K562 (cell line): ENCODE results near the gene RALB. TPM values are rescaled to one million over a fixed set of nuclear protein-coding genes. Genes with fewer than 3 reads are reported as not detected.

Experiments
- ATAC-seq: fragments of 200-7000 bp; cut with Tn5 transposase; 3 replicates; pipeline ENCODE4 v1.9.1; 2020; ENCODE audit warnings: moderate library complexity
- BruUV-seq: library from RNA; stranded (reverse); fragments of 400-500 nt; replicated peaks from 2 replicates; lab custom pipeline; 2021; lab: Mats Ljungman, UMichigan
- CTCF ChIA-PET: fragments of 300-600 bp; formaldehyde crosslinking; extraction: SDS; loops from one replicate; lab custom pipeline; 2021; ENCODE audit warnings: low intra/inter-chr PET ratio; lab: Yijun Ruan, JAX
- POLR2A ChIA-PET: fragments of 300-600, 350-650 bp; sonication (Branson Sonifier 250); formaldehyde crosslinking; extraction: SDS; loops from one replicate; lab custom pipeline; 2021; ENCODE audit warnings: antibody characterized with exemption, inconsistent platforms; lab: Yijun Ruan, JAX
- DNase-seq, 4 experiments: peaks; one replicate each; pipeline versions ENCODE4 v3.0.0 to v3.0.0-alpha.2; 2011 to 2018; ENCODE audit warnings: low spot score in 3 of 4, mixed read lengths in 3 of 4; ENCODE audit errors: extremely low read depth in 1 of 4
- FAIRE-seq: peaks from 2 replicates; lab custom pipeline; 2011; peaks lifted over from hg19 to GRCh38; lab: Jason Lieb, UNC
- H2AFZ ChIP-seq: 2 replicates; pipeline ENCODE4 v1.6.0; 2011; ENCODE audit warnings: low read depth, low read length, control low read depth, inconsistent platforms
- H3K27ac ChIP-seq: fragments of 200-600 bp; 3 replicates; pipeline ENCODE4 v1.8.0; 2011; ENCODE audit warnings: low read depth, mild to moderate bottlenecking, control low read depth, inconsistent platforms, low read length, moderate library complexity, mixed read lengths; ENCODE audit errors: extremely low read depth
- H3K27me3 ChIP-seq, 2 experiments: fragments of 300-600 bp in 1 of 2; 2 replicates in 1 of 2; 3 replicates in 1 of 2; pipeline versions ENCODE4 v1.6.0 to v1.8.0; 2011; ENCODE audit warnings: inconsistent platforms in 2 of 2, low read length in 2 of 2, mild to moderate bottlenecking in 1 of 2, mixed read lengths in 1 of 2, moderate library complexity in 1 of 2; ENCODE audit not compliant: control insufficient read depth in 2 of 2, insufficient read depth in 2 of 2
- H3K36me3 ChIP-seq: fragments of 300-600 bp; 3 replicates; pipeline ENCODE4 v1.8.0; 2011; ENCODE audit warnings: mild to moderate bottlenecking, low read length, inconsistent platforms; ENCODE audit not compliant: control insufficient read depth, insufficient read depth
- H3K4me1 ChIP-seq, 2 experiments: fragments of 200-600 bp in 1 of 2; replicated peaks in 1 of 2; 2 replicates in 1 of 2; 3 replicates in 1 of 2; pipeline versions ENCODE4 v1.5.1 to v1.8.0; 2011; ENCODE audit warnings: inconsistent platforms in 2 of 2, low read length in 2 of 2, mild to moderate bottlenecking in 1 of 2, mixed read lengths in 1 of 2, moderate library complexity in 1 of 2; ENCODE audit not compliant: control insufficient read depth in 2 of 2, insufficient read depth in 2 of 2
- H3K4me2 ChIP-seq: 2 replicates; pipeline ENCODE4 v1.6.1; 2011; ENCODE audit warnings: low read length, control low read depth, inconsistent platforms, mixed read lengths; ENCODE audit not compliant: insufficient read depth
- H3K4me3 ChIP-seq: fragments of 200-600 bp; sonication (generic), shearing (Covaris generic); 2 replicates; pipeline ENCODE4 v1.5.1; 2016; ENCODE audit warnings: control low read depth, inconsistent platforms
- H3K79me2 ChIP-seq: fragments of 200-600 bp; 3 replicates; pipeline ENCODE4 v1.8.0; 2011; ENCODE audit warnings: low read length, inconsistent platforms; ENCODE audit not compliant: control insufficient read depth, insufficient read depth
- H3K9ac ChIP-seq, 2 experiments: 2 replicates each; pipeline versions ENCODE4 v1.6.0 to v1.6.1; 2011; ENCODE audit warnings: low read depth in 2 of 2, low read length in 2 of 2, control low read depth in 1 of 2, inconsistent platforms in 1 of 2, mild to moderate bottlenecking in 1 of 2, mixed read lengths in 1 of 2; ENCODE audit not compliant: insufficient read depth in 1 of 2
- H3K9me1 ChIP-seq: one replicate; pipeline ENCODE4 v1.6.0; 2011; ENCODE audit warnings: inconsistent platforms, mild to moderate bottlenecking, low read length, moderate library complexity; ENCODE audit not compliant: control insufficient read depth, insufficient read depth
- H3K9me3 ChIP-seq: replicated peaks from 2 replicates; pipeline ENCODE4 v1.5.1; 2011; ENCODE audit warnings: low read depth, low read length, inconsistent platforms; ENCODE audit not compliant: control insufficient read depth, insufficient read depth
- H4K20me1 ChIP-seq: replicated peaks from 2 replicates; pipeline ENCODE4 v1.6.1; 2011; ENCODE audit warnings: low read length, inconsistent platforms, mixed read lengths; ENCODE audit not compliant: control insufficient read depth, insufficient read depth
- CBFB ChIP-seq: sonication (generic); formaldehyde crosslinking; IDR thresholded peaks from 2 replicates; pipeline ENCODE4 v1.4.0; 2020; ENCODE audit warnings: mild to moderate bottlenecking, missing genetic modification reagents
- EZH2 ChIP-seq: IDR thresholded peaks from 2 replicates; pipeline ENCODE4 v1.6.1; 2012; ENCODE audit warnings: low read depth, mild to moderate bottlenecking, inconsistent platforms, low read length, borderline replicate concordance
- FOXA1 ChIP-seq: fragments of 450-650 bp; IDR thresholded peaks from 2 replicates; pipeline ENCODE4 v1.6.1; 2016; ENCODE audit warnings: mild to moderate bottlenecking, borderline replicate concordance
- FOXK1 ChIP-seq: sonication (generic); formaldehyde crosslinking; IDR thresholded peaks from 2 replicates; pipeline ENCODE4 v1.8.0; 2022; ENCODE audit warnings: missing genetic modification reagents, mild to moderate bottlenecking, borderline replicate concordance
- HSF4 ChIP-seq: fragments of 250-450 bp; sonication (Bioruptor Pico); IDR thresholded peaks from 2 replicates; pipeline ENCODE4 v2.1.2; 2022; ENCODE audit warnings: mild to moderate bottlenecking, moderate library complexity, borderline replicate concordance
- IFI16 ChIP-seq: fragments of 250-450 bp; sonication (Bioruptor Pico); IDR thresholded peaks from 2 replicates; pipeline ENCODE4 v2.1.2; 2022; ENCODE audit warnings: mild to moderate bottlenecking, inconsistent platforms
- MBD1 ChIP-seq: fragments of 250-450 bp; sonication (Bioruptor Pico); IDR thresholded peaks from 2 replicates; pipeline ENCODE4 v1.8.0; 2022; ENCODE audit warnings: inconsistent platforms
- MIER1 ChIP-seq: fragments of 450-650 bp; IDR thresholded peaks from 2 replicates; pipeline ENCODE4 v1.6.1; 2016; ENCODE audit warnings: antibody characterized with exemption, mild to moderate bottlenecking, low read depth
- SMAD1 ChIP-seq: fragments of 150-350 bp; IDR thresholded peaks from 2 replicates; pipeline ENCODE4 v1.6.1; 2014; ENCODE audit warnings: low read length, low read depth; ENCODE audit not compliant: partially characterized antibody
- SMAD2 ChIP-seq: fragments of 150-350 bp; IDR thresholded peaks from 2 replicates; pipeline ENCODE4 v1.6.1; 2014; ENCODE audit warnings: low read depth, mild to moderate bottlenecking, low read length
- SREBF1 ChIP-seq: fragments of 150-350 bp; IDR thresholded peaks from 2 replicates; pipeline ENCODE4 v1.6.1; 2014; ENCODE audit warnings: antibody characterized with exemption, low read depth, low read length, borderline replicate concordance
- TSC22D4 ChIP-seq: fragments of 450-650 bp; IDR thresholded peaks from 2 replicates; pipeline ENCODE4 v1.6.1; 2016; ENCODE audit warnings: missing genetic modification characterization, missing biosample characterization, control low read depth
- ZNF212 ChIP-seq: fragments of 450-650 bp; formaldehyde crosslinking; IDR thresholded peaks from 2 replicates; pipeline ENCODE4 v1.4.0; 2020; ENCODE audit warnings: mild to moderate bottlenecking
- ZNF561 ChIP-seq: fragments of 450-650 bp; formaldehyde crosslinking; conservative IDR thresholded peaks from 2 replicates; pipeline ENCODE4 v1.4.0; 2020; ENCODE audit warnings: mild to moderate bottlenecking, moderate library complexity
- ZNF583 ChIP-seq: fragments of 250-450 bp; sonication (Bioruptor Pico); IDR thresholded peaks from 2 replicates; pipeline ENCODE4 v1.4.0; 2020
- ZNF75A ChIP-seq: fragments of 450-650 bp; formaldehyde crosslinking; IDR thresholded peaks from 2 replicates; pipeline ENCODE4 v1.4.0; 2020; ENCODE audit warnings: mild to moderate bottlenecking
- WGBS: fragments of 100-300 bp; shearing (Covaris generic); methylation state at CpG from one replicate; pipeline ENCODE4 v1.1.6; 2016; ENCODE audit warnings: low coverage, mixed read lengths; ENCODE audit not compliant: insufficient coverage; ENCODE audit errors: missing lambda C conversion rate; 5-methylcytosine and 5-hydroxymethylcytosine counted together
- in situ Hi-C: fragments of 300-500 bp; cut with MboI; formaldehyde crosslinking; loops from 4 replicates; pipeline ENCODE4 v1.15.0; 2018; ENCODE audit warnings: inconsistent platforms, mixed read lengths
- intact Hi-C: fragments of 100-400 bp; cut with micrococcal nuclease; formaldehyde crosslinking; loops from 2 replicates; pipeline ENCODE4 v1.14.2; 2022
- polyA plus RNA-seq, 8 experiments: library from polyadenylated mRNA; depleted of rRNA in 4 of 8; stranded (reverse) in 5 of 8; unstranded in 3 of 8; fragments of >200 nt; fragmentation: Nextera tagmentation in 2 of 8; fragmentation: Illumina TruSeq in 1 of 8; extraction: Ambion mirVana in 2 of 8; extraction: Trizol in 1 of 8; gene quantifications; 2 replicates each; pipeline versions ENCODE4 v1.2.1 to v1.2.3, GENCODE V29; 2011 to 2014; ENCODE audit warnings: inconsistent platforms in 1 of 8, missing spikeins in 1 of 8
- total RNA-seq, 7 experiments: library from RNA; depleted of rRNA in 6 of 7; stranded (reverse); fragments of >200 nt in 6 of 7; fragmentation: Illumina TruSeq in 2 of 7; extraction: Trizol in 2 of 7; gene quantifications; 2 replicates each; pipeline versions ENCODE4 v1.2.1 to v1.2.3, GENCODE V29; 2011 to 2021; ENCODE audit warnings: low replicate concordance in 1 of 7
- TF ChIP-seq, protein P1 (sequence below), 2 experiments: fragments of 250-450 bp in 1 of 2; fragments of 450-650 bp in 1 of 2; sonication (Bioruptor Pico) in 1 of 2; IDR thresholded peaks; 2 replicates each; pipeline versions ENCODE4 v1.6.1 to v1.8.0; 2016 to 2021; ENCODE audit warnings: mild to moderate bottlenecking in 2 of 2, moderate library complexity in 2 of 2, missing compliant biosample characterization in 1 of 2, missing genetic modification characterization in 1 of 2
- TF ChIP-seq, protein P2 (sequence below), 2 experiments: fragments of 450-650 bp; IDR thresholded peaks; 2 replicates each; pipeline ENCODE4 v1.6.1; 2016

RALB gene
- total and polyA plus RNA-seq, 9 of the 15 experiments (the other 6 are each of a cell fraction or from before 2014, with no cell fraction given): 14.8 to 65.6 (median 38.4) TPM

DNA sequence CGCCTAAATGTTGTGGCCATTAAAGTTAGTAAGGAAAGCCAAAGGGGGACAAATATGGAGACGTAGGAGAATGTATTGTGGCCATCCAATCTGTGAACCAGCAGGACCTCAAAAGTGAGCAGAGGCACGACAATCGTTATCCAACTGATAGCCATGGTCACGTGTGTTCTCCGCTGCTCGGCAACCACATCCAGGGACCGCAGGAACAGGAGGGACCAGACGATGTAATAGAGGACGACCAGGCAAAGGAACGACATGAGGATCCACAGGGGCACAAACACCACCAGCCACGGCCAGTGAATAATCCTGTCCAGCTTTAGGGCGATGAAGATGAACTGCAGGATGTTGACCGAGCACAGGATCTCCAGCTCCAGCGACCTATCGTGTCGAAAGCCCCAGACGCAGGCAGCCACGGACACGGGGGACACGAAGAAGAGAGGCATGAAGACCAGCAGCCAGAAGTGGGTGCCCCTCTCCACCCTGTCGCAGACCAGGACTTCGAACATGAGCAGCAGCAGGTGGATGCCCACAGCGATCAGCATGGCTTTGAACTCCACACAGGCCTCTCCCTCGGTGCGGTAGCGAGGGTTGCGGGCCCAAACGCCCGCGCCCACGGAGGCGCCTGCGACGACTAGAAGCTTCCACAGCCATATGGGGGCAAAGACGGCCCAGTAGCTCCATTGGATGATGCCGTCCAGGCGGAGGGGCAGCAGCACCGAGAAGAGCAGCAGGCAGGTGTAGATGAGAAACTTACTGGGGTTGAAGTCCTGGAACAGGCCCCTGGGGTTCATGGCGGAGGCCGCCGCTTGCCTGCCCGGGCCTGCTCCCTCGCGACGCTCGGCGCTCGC lies 30.2 kb upstream of the RALB start:
- Histone ChIP-seq H3K4me3 (peak overlapping the region; percentile 59), H3K36me3 (peaks cover 33% of the 10 kb centered on the region), H4K20me1 (0 out of 2 replicates have a peak, but pooled peaks cover 3% of the 10 kb centered on the region), H3K9ac (peak overlapping the region; percentile 87 to 92), H3K27me3 (no peaks in the 10 kb centered on the region; a peak in 1 of 5 replicates), H3K27ac (peak overlapping the region; percentile 96), H3K9me3 (0 out of 2 replicates have a peak, but pooled peaks cover 2% of the 10 kb centered on the region), H3K9me1 (no peaks in the 10 kb centered on the region), H3K4me2 (peak overlapping the region; percentile 72), H3K4me1 (peaks cover 21 to 31% of the 10 kb centered on the region in 2 experiments), H3K79me2 (peaks cover 28% of the 10 kb centered on the region), H2AFZ (peak overlapping the region; percentile 94)
- ChIA-PET POLR2A (interaction anchor here (0.6 to 1.2 kb wide), 5 partner anchors 8 to 1479 kb away, joined by 3 to 5 read pairs (median 4); no protein-coding TSS in a partner anchor), CTCF (interaction anchor here (1.2 kb wide), 1 partner anchor 91 kb away, joined by 3 read pairs; no protein-coding TSS in a partner anchor)
- ATAC-seq: no peak
- peak; percentile 11 for FAIRE-seq
- BruUV-seq: no TSS peak
- no peak for DNase-seq
- in situ Hi-C loops (no loop called here), intact Hi-C loops (loop anchor here (1.0 kb wide), 1 partner anchor 30 kb away; the partner anchor contains the start of gene RALB)
- WGBS: 50% methylated on average over 49 of the region's 49 CpGs
- TF ChIP-seq MIER1: no peak
- TF ChIP-seq, protein P1, sequence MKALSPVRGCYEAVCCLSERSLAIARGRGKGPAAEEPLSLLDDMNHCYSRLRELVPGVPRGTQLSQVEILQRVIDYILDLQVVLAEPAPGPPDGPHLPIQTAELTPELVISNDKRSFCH (CRISPR knock-in tag; IDR thresholded peaks at IDR 0.05): no peak
- TF ChIP-seq, protein P1 (tag; IDR thresholded peaks at IDR 0.05): no peak
- TF ChIP-seq CBFB (CRISPR knock-in tag): no peak
- no peak for TF ChIP-seq SMAD1
- TF ChIP-seq HSF4 (CRISPR knock-in tag): no peak
- peak; percentile 80; the same call in 1 of the 2 replicates for TF ChIP-seq MBD1
- no peak for TF ChIP-seq EZH2
- no peak for TF ChIP-seq ZNF561 (CRISPR knock-in tag)
- 0 out of 2 replicates have a peak, but pooled peaks have one; percentile 56 for TF ChIP-seq ZNF583
- peak; percentile 86; the same call in 1 of the 2 replicates for TF ChIP-seq FOXK1 (CRISPR knock-in tag)
- TF ChIP-seq, protein P2, sequence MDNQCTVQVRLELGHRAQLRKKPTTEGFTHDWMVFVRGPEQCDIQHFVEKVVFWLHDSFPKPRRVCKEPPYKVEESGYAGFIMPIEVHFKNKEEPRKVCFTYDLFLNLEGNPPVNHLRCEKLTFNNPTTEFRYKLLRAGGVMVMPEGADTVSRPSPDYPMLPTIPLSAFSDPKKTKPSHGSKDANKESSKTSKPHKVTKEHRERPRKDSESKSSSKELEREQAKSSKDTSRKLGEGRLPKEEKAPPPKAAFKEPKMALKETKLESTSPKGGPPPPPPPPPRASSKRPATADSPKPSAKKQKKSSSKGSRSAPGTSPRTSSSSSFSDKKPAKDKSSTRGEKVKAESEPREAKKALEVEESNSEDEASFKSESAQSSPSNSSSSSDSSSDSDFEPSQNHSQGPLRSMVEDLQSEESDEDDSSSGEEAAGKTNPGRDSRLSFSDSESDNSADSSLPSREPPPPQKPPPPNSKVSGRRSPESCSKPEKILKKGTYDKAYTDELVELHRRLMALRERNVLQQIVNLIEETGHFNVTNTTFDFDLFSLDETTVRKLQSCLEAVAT (IDR thresholded peaks at IDR 0.05): 0 out of 4 replicates have a peak, but pooled peaks of 1 of the 2 experiments have one; percentile 44
- no peak for TF ChIP-seq ZNF75A (CRISPR knock-in tag)
- TF ChIP-seq FOXA1: no peak
- no peak for TF ChIP-seq SREBF1
- no peak for TF ChIP-seq SMAD2
- no peak for TF ChIP-seq IFI16 (CRISPR knock-in tag)
- TF ChIP-seq ZNF212 (CRISPR knock-in tag): 0 out of 2 replicates have a peak, but pooled peaks have one; percentile 60
- no peak for TF ChIP-seq TSC22D4 (tag)
